ENCODE results near the gene TFEB. TPM values are rescaled to one million over a fixed set of nuclear protein-coding genes. Genes with fewer than 3 reads are reported as not detected.

The TFEB gene
- total and polyA plus RNA-seq, 4 donors, result 10.4 to 35.2 (median 24.7) TPM

DNA sequence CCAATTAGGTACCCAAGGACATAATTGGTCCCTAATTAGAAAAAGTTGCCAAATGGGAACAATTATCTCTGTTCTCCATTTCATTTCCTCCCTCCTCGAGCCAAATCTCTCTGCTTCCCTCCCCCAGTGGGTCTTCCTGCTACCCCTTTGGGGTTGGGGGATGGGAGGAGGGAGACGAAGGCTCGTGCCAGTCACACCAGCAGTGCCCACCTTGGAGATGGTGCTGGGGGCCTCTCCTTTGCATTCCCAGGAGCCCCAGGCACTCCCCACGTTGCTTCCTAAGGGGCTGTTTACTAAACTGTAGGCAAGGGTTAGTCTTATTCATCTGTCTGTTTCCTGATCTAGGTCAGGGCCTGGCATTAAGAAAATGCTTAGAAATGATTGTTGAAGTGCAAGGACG lies 64.0 kb downstream of the TFEB start:
- H3K9me3 ChIP-seq (ENCODE audit: control insufficient read depth, insufficient read depth, low read length), result no peaks in the 10 kb centered on the region
- WGBS (ENCODE audit: insufficient coverage), result 80% methylated on average over 1 of the region's 5 CpGs
- peaks cover 17% of the 10 kb centered on the region for H3K4me1 ChIP-seq (ENCODE audit: control insufficient read depth, insufficient read depth, low read length)
- no peaks in the 10 kb centered on the region for H3K36me3 ChIP-seq (ENCODE audit: control insufficient read depth, insufficient read depth, low read length)
- peak in 1 of 6 donors; percentile 52 for DNase-seq (ENCODE audit: low read depth in 4 of 6, low spot score in 6 of 6)
- H3K27ac ChIP-seq (ENCODE audit: low read depth, low read length), result no peak overlapping the region
- H3K4me3 ChIP-seq (ENCODE audit: low read depth, low read length), result no peak overlapping the region
- H3K27me3 ChIP-seq (ENCODE audit: control insufficient read depth, insufficient read depth, low read length), result peaks cover 2% of the 10 kb centered on the region

- Histone ChIP-seq H3K4me3 (ENCODE audit: low read depth, low read length) (no peak overlapping the region), H3K27me3 (ENCODE audit: control insufficient read depth, insufficient read depth, low read length) (peaks cover 2% of the 10 kb centered on the region), H3K27ac (ENCODE audit: low read depth, low read length) (no peak overlapping the region), H3K9me3 (ENCODE audit: control insufficient read depth, insufficient read depth, low read length) (no peaks in the 10 kb centered on the region), H3K36me3 (ENCODE audit: control insufficient read depth, insufficient read depth, low read length) (no peaks in the 10 kb centered on the region), H3K4me1 (ENCODE audit: control insufficient read depth, insufficient read depth, low read length) (peaks cover 17% of the 10 kb centered on the region)
- DNase-seq (ENCODE audit: low read depth in 4 of 6, low spot score in 6 of 6), result peak in 2 of 6 donors; percentile 39 to 78
- WGBS (ENCODE audit: insufficient coverage), result 66% methylated on average over 4 of the region's 9 CpGs
These were observed 64.6 kb downstream of the TFEB start for GRCh38 chr6:41670703-41671360.

DNA sequence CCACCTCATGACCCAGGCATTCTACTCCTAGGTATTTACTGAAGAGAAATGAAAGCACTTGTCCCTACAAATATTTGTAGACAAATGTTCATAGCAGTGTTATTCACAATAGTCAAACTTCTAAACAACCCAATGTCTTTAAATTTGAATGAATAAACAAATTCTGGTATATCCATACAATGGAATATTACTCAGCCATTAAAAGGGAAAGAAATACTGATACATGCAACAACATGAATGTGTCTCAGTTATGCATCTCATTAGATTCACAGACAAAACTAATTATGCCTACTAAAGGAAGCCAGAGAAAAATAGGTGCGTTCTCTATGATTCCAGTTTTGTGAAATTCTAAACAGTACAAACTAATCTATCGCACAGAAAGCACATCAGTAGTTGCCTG lies 66.4 kb downstream of the TFEB start:
- no peaks in the 10 kb centered on the region for H3K36me3 ChIP-seq (ENCODE audit: control insufficient read depth, insufficient read depth, low read length)
- H3K9me3 ChIP-seq (ENCODE audit: control insufficient read depth, insufficient read depth, low read length), result no peaks in the 10 kb centered on the region
- H3K4me3 ChIP-seq (ENCODE audit: low read depth, low read length), result no peak overlapping the region
- no CpG with 5 or more reads among the region's 2 CpGs for WGBS (ENCODE audit: insufficient coverage)
- no peak overlapping the region for H3K27ac ChIP-seq (ENCODE audit: low read depth, low read length)
- DNase-seq (ENCODE audit: low read depth in 4 of 6, low spot score in 6 of 6), result no peak
- peaks cover 12% of the 10 kb centered on the region for H3K4me1 ChIP-seq (ENCODE audit: control insufficient read depth, insufficient read depth, low read length)
- peaks cover 2% of the 10 kb centered on the region for H3K27me3 ChIP-seq (ENCODE audit: control insufficient read depth, insufficient read depth, low read length)

- Histone ChIP-seq H3K4me3 (ENCODE audit: low read depth, low read length) (no peak overlapping the region), H3K36me3 (ENCODE audit: control insufficient read depth, insufficient read depth, low read length) (no peaks in the 10 kb centered on the region), H3K9me3 (ENCODE audit: control insufficient read depth, insufficient read depth, low read length) (no peaks in the 10 kb centered on the region), H3K27me3 (ENCODE audit: control insufficient read depth, insufficient read depth, low read length) (peaks cover 2% of the 10 kb centered on the region), H3K27ac (ENCODE audit: low read depth, low read length) (no peak overlapping the region), H3K4me1 (ENCODE audit: control insufficient read depth, insufficient read depth, low read length) (peaks cover 6% of the 10 kb centered on the region)
- no peak for DNase-seq (ENCODE audit: low read depth in 4 of 6, low spot score in 6 of 6)
- WGBS (ENCODE audit: insufficient coverage), result no CpG with 5 or more reads among the region's 1 CpG
These were observed 68.2 kb downstream of the TFEB start for GRCh38 chr6:41667195-41667594.

DNA sequence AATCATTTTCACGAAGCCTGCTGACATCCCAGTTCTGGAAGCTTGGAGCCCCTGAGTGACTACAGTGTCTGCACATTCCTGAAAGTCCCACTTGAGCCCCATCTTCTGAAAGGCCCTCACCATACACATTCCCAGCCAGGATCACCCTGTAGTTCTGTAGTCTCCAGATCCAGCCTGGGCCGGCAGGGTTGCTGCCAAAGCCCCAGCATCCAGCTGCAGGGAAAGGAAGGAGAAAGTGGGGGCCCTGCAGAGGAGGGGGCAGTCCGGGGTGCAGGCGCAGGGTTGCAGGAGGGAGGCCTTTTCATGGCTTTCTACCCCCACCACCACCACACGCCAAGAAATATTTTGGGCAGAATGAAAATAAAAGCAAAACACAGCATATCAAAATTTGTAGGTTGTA lies 71.1 kb downstream of the TFEB start:
- no peaks in the 10 kb centered on the region for H3K36me3 ChIP-seq (ENCODE audit: control insufficient read depth, insufficient read depth, low read length)
- H3K9me3 ChIP-seq (ENCODE audit: control insufficient read depth, insufficient read depth, low read length), result no peaks in the 10 kb centered on the region
- no peak for DNase-seq (ENCODE audit: low read depth in 4 of 6, low spot score in 6 of 6)
- no peak overlapping the region for H3K4me3 ChIP-seq (ENCODE audit: low read depth, low read length)
- H3K4me1 ChIP-seq (ENCODE audit: control insufficient read depth, insufficient read depth, low read length), result no peaks in the 10 kb centered on the region
- H3K27ac ChIP-seq (ENCODE audit: low read depth, low read length), result no peak overlapping the region
- 100% methylated on average over 1 of the region's 5 CpGs for WGBS (ENCODE audit: insufficient coverage)
- H3K27me3 ChIP-seq (ENCODE audit: control insufficient read depth, insufficient read depth, low read length), result no peaks in the 10 kb centered on the region

- Histone ChIP-seq H3K27me3 (ENCODE audit: control insufficient read depth, insufficient read depth, low read length) (peaks cover 2% of the 10 kb centered on the region), H3K9me3 (ENCODE audit: control insufficient read depth, insufficient read depth, low read length) (no peaks in the 10 kb centered on the region), H3K4me3 (ENCODE audit: low read depth, low read length) (no peak overlapping the region), H3K4me1 (ENCODE audit: control insufficient read depth, insufficient read depth, low read length) (peaks cover 5% of the 10 kb centered on the region), H3K36me3 (ENCODE audit: control insufficient read depth, insufficient read depth, low read length) (no peaks in the 10 kb centered on the region), H3K27ac (ENCODE audit: low read depth, low read length) (no peak overlapping the region)
- 59% methylated on average over 3 of the region's 5 CpGs for WGBS (ENCODE audit: insufficient coverage)
- no peak for DNase-seq (ENCODE audit: low read depth in 4 of 6, low spot score in 6 of 6)
These were observed 71.8 kb downstream of the TFEB start for GRCh38 chr6:41663568-41663967.

- H3K27me3 ChIP-seq (ENCODE audit: control insufficient read depth, insufficient read depth, low read length), result peaks cover 5% of the 10 kb centered on the region
- H3K27ac ChIP-seq (ENCODE audit: low read depth, low read length), result no peak overlapping the region
- no peak for DNase-seq (ENCODE audit: low read depth in 4 of 6, low spot score in 6 of 6)
- peaks cover 3% of the 10 kb centered on the region for H3K36me3 ChIP-seq (ENCODE audit: control insufficient read depth, insufficient read depth, low read length)
- WGBS (ENCODE audit: insufficient coverage), result 65% methylated on average over 6 of the region's 7 CpGs
- no peaks in the 10 kb centered on the region for H3K9me3 ChIP-seq (ENCODE audit: control insufficient read depth, insufficient read depth, low read length)
- no peak overlapping the region for H3K4me3 ChIP-seq (ENCODE audit: low read depth, low read length)
- H3K4me1 ChIP-seq (ENCODE audit: control insufficient read depth, insufficient read depth, low read length), result peaks cover 23% of the 10 kb centered on the region
These were observed 75.5 kb downstream of the TFEB start for GRCh38 chr6:41659935-41660334.

- H3K9me3 ChIP-seq (ENCODE audit: control insufficient read depth, insufficient read depth, low read length), result no peaks in the 10 kb centered on the region
- H3K4me1 ChIP-seq (ENCODE audit: control insufficient read depth, insufficient read depth, low read length), result peaks cover 28% of the 10 kb centered on the region
- peak in 1 of 6 donors; percentile 69 for DNase-seq (ENCODE audit: low read depth in 4 of 6, low spot score in 6 of 6)
- peaks cover 13% of the 10 kb centered on the region for H3K36me3 ChIP-seq (ENCODE audit: control insufficient read depth, insufficient read depth, low read length)
- 35% methylated on average over 11 of the region's 13 CpGs for WGBS (ENCODE audit: insufficient coverage)
- no peak overlapping the region for H3K27ac ChIP-seq (ENCODE audit: low read depth, low read length)
- H3K4me3 ChIP-seq (ENCODE audit: low read depth, low read length), result no peak overlapping the region
- H3K27me3 ChIP-seq (ENCODE audit: control insufficient read depth, insufficient read depth, low read length), result peaks cover 5% of the 10 kb centered on the region
These were observed 76.8 kb downstream of the TFEB start for GRCh38 chr6:41658636-41659035.

- H3K27ac ChIP-seq (ENCODE audit: low read depth, low read length), result no peak overlapping the region
- peaks cover 5% of the 10 kb centered on the region for H3K27me3 ChIP-seq (ENCODE audit: control insufficient read depth, insufficient read depth, low read length)
- no peak for DNase-seq (ENCODE audit: low read depth in 4 of 6, low spot score in 6 of 6)
- peaks cover 22% of the 10 kb centered on the region for H3K36me3 ChIP-seq (ENCODE audit: control insufficient read depth, insufficient read depth, low read length)
- 80% methylated on average over 16 of the region's 23 CpGs for WGBS (ENCODE audit: insufficient coverage)
- no peaks in the 10 kb centered on the region for H3K9me3 ChIP-seq (ENCODE audit: control insufficient read depth, insufficient read depth, low read length)
- H3K4me3 ChIP-seq (ENCODE audit: low read depth, low read length), result no peak overlapping the region
- H3K4me1 ChIP-seq (ENCODE audit: control insufficient read depth, insufficient read depth, low read length), result peaks cover 34% of the 10 kb centered on the region
These were observed 78.0 kb downstream of the TFEB start for GRCh38 chr6:41657131-41658094.

Measured in spinal cord (tissue), 10 donors.